ENCODE data around the gene PALMD.

GRCh38 chr1:99639408-99639807 lies 6.5 kb upstream of the PALMD start:
- no peak for TF ChIP-seq POLR2A (IDR thresholded peaks at IDR 0.05)
- TF ChIP-seq CTCF (IDR thresholded peaks at IDR 0.05): no peak
